HEK293T (cell line): ENCODE measurements around the gene TOB2.

Source experiments
- CTCF ChIA-PET: fragments of 350-600 bp; formaldehyde crosslinking; extraction: SDS; loops from one replicate; lab custom pipeline; 2021; ENCODE audit warnings: antibody characterized with exemption, inconsistent platforms; lab: Yijun Ruan, JAX
- POLR2A ChIA-PET: fragments of 350-600 bp; formaldehyde crosslinking; extraction: SDS; loops from one replicate; lab custom pipeline; 2020; ENCODE audit warnings: antibody characterized with exemption, inconsistent platforms; lab: Yijun Ruan, JAX
- DNase-seq: peaks from one replicate; pipeline ENCODE4 v3.0.0; 2012; ENCODE audit warnings: mixed read lengths; ENCODE audit errors: extremely low spot score
- ARNT ChIP-seq: fragments of 450-650 bp; IDR thresholded peaks from 2 replicates; pipeline ENCODE4 v1.6.1; 2017; ENCODE audit warnings: mild to moderate bottlenecking
- BHLHE40 ChIP-seq: fragments of 450-650 bp; IDR thresholded peaks from 2 replicates; pipeline ENCODE4 v1.6.1; 2016; ENCODE audit warnings: mild to moderate bottlenecking, moderate library complexity, borderline replicate concordance
- CTBP1 ChIP-seq: fragments of 450-650 bp; IDR thresholded peaks from 2 replicates; pipeline ENCODE4 v1.6.1; 2016; ENCODE audit warnings: borderline replicate concordance
- ELF4 ChIP-seq: fragments of 450-650 bp; IDR thresholded peaks from 2 replicates; pipeline ENCODE4 v1.6.1; 2017; ENCODE audit warnings: antibody characterized with exemption
- FOXA1 ChIP-seq: fragments of 450-650 bp; IDR thresholded peaks from 2 replicates; pipeline ENCODE4 v1.6.1; 2016; ENCODE audit warnings: mild to moderate bottlenecking
- FOXK2 ChIP-seq: fragments of 450-650 bp; IDR thresholded peaks from 2 replicates; pipeline ENCODE4 v1.6.1; 2016; ENCODE audit warnings: mild to moderate bottlenecking
- FOXM1 ChIP-seq: fragments of 450-650 bp; IDR thresholded peaks from 2 replicates; pipeline ENCODE4 v1.6.1; 2017; ENCODE audit warnings: mild to moderate bottlenecking, borderline replicate concordance
- HDGF ChIP-seq: fragments of 450-650 bp; IDR thresholded peaks from 2 replicates; pipeline ENCODE4 v1.6.1; 2017; ENCODE audit warnings: antibody characterized with exemption, borderline replicate concordance
- L3MBTL2 ChIP-seq: fragments of 450-650 bp; conservative IDR thresholded peaks from 2 replicates; pipeline ENCODE4 v1.6.1; 2016; ENCODE audit warnings: mild to moderate bottlenecking
- LEF1 ChIP-seq: fragments of 450-650 bp; IDR thresholded peaks from 2 replicates; pipeline ENCODE4 v1.6.1; 2017; ENCODE audit warnings: mild to moderate bottlenecking, borderline replicate concordance
- NFRKB ChIP-seq: fragments of 450-650 bp; IDR thresholded peaks from 2 replicates; pipeline ENCODE4 v1.6.1; 2016; ENCODE audit warnings: mild to moderate bottlenecking, moderate library complexity
- SP1 ChIP-seq: fragments of 450-650 bp; IDR thresholded peaks from 2 replicates; pipeline ENCODE4 v1.6.1; 2017
- SUZ12 ChIP-seq: fragments of 450-650 bp; IDR thresholded peaks from 2 replicates; pipeline ENCODE4 v1.6.1; 2016; ENCODE audit warnings: mild to moderate bottlenecking
- TARDBP ChIP-seq: fragments of 450-650 bp; IDR thresholded peaks from 2 replicates; pipeline ENCODE4 v1.6.1; 2016
- ZNF384 ChIP-seq: fragments of 450-650 bp; IDR thresholded peaks from 2 replicates; pipeline ENCODE4 v1.6.1; 2016
- TF ChIP-seq, protein P1 (sequence below): fragments of 450-650 bp; IDR thresholded peaks from 2 replicates; pipeline ENCODE4 v1.6.1; 2016

Gene TOB2

DNA sequence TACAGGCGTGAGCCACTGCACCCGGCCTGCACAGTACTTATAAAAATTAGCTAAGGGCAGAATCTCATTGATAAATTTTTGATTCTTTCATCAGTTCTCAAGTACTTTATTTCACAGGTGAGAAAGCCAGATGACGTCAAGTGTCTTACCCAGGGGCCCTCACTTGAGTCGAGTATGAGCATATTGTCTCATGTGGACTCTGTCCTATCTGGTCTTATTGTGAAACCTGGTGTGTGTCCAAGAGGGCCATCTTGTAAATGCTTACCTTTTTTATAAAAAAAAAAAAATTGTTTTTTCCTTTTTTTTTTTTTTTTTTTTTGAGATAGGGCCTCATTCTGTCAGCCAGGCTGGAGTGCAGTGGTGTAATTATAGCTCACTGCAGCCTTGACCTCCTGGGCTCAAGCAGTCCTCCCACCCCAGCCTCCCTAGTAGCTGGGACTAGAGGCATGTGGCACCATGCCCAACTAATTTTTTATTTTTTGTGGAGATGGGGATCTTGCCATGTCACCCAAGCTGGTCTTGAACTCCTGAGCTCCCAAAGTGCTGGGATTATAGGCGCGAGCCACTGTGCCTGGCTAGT is 28.4 kb upstream of the TOB2 start:
- no peak for DNase-seq
- ChIA-PET CTCF (no interaction called here), POLR2A (interaction anchor here (1.5 kb wide), 1 partner anchor 93 kb away, joined by 3 read pairs; the partner anchor contains the start of gene TEF)
- no peak for TF ChIP-seq LEF1
- no peak for TF ChIP-seq L3MBTL2
- TF ChIP-seq HDGF, result no peak
- TF ChIP-seq FOXM1, result no peak
- TF ChIP-seq, protein P1, sequence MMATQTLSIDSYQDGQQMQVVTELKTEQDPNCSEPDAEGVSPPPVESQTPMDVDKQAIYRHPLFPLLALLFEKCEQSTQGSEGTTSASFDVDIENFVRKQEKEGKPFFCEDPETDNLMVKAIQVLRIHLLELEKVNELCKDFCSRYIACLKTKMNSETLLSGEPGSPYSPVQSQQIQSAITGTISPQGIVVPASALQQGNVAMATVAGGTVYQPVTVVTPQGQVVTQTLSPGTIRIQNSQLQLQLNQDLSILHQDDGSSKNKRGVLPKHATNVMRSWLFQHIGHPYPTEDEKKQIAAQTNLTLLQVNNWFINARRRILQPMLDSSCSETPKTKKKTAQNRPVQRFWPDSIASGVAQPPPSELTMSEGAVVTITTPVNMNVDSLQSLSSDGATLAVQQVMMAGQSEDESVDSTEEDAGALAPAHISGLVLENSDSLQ, result no peak
- TF ChIP-seq BHLHE40, result no peak
- no peak for TF ChIP-seq SP1
- TF ChIP-seq TARDBP, result no peak
- TF ChIP-seq ZNF384, result no peak
- no peak for TF ChIP-seq ELF4
- no peak for TF ChIP-seq FOXA1
- no peak for TF ChIP-seq NFRKB
- TF ChIP-seq CTBP1, result no peak

DNA sequence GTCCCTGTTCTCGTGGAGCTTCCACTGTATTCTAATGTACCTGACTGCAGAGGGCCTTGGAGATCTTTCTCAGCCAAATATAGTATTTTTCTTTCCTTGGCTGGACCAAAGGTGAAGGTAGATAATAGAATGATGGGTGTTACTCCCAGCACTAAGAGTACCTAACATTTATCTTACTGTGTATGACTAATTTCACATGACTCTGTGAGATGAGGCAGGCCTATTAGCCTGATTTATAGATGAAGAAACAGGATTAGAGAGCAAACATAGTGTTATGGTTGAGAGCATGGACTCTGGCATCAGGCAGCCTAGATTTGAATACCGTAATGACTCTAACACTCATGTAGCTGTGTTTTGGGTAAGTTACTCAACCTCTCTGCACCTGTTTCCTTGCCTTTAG is 25.0 kb upstream of the TOB2 start:
- CTCF ChIA-PET, result no interaction called here
- TF ChIP-seq ARNT, result no peak
- no peak for TF ChIP-seq TARDBP
- TF ChIP-seq BHLHE40, result no peak
- TF ChIP-seq, protein P1, result no peak
- no peak for TF ChIP-seq SUZ12
- TF ChIP-seq FOXM1, result no peak
- no peak for TF ChIP-seq FOXA1
- TF ChIP-seq ZNF384, result no peak
- no peak for TF ChIP-seq SP1
- no peak for TF ChIP-seq L3MBTL2
- TF ChIP-seq LEF1, result no peak
- TF ChIP-seq ELF4, result no peak
- no peak for TF ChIP-seq HDGF
- no peak for TF ChIP-seq NFRKB
- no peak for TF ChIP-seq FOXK2
- no peak for TF ChIP-seq CTBP1
- DNase-seq, result no peak
- POLR2A ChIA-PET, result no interaction called here

DNA sequence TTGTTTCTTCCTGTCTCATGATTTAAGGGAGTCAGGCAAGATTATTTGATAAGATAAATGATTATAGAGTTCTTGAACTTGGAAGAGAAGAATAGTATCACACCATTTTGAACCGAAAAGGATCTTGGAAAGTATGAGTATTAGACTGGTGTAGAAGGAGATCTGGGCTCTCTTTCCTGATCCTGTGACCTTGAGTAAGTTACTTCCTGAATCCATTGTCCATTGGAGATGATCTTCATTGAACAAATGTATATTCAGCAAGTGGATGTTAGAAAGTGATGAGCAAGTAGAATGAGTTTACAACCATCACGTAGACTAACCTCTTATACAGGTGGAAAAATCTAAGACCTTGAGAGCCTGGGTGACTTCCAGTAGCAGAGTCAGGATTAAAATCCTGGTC is 24.3 kb upstream of the TOB2 start:
- ChIA-PET POLR2A (interaction anchor here (4.4 kb wide), 1 partner anchor 24 kb away, joined by 148 read pairs; the partner anchor contains the start of gene TOB2), CTCF (no interaction called here)
- TF ChIP-seq LEF1, result no peak
- no peak for TF ChIP-seq SP1
- no peak for TF ChIP-seq HDGF
- TF ChIP-seq CTBP1, result no peak
- TF ChIP-seq FOXM1, result no peak
- TF ChIP-seq SUZ12, result no peak
- no peak for TF ChIP-seq ELF4
- TF ChIP-seq TARDBP, result no peak
- no peak for TF ChIP-seq NFRKB
- TF ChIP-seq ARNT, result no peak
- no peak for TF ChIP-seq L3MBTL2
- no peak for TF ChIP-seq ZNF384
- TF ChIP-seq FOXK2, result no peak
- TF ChIP-seq BHLHE40, result no peak
- no peak for DNase-seq

DNA sequence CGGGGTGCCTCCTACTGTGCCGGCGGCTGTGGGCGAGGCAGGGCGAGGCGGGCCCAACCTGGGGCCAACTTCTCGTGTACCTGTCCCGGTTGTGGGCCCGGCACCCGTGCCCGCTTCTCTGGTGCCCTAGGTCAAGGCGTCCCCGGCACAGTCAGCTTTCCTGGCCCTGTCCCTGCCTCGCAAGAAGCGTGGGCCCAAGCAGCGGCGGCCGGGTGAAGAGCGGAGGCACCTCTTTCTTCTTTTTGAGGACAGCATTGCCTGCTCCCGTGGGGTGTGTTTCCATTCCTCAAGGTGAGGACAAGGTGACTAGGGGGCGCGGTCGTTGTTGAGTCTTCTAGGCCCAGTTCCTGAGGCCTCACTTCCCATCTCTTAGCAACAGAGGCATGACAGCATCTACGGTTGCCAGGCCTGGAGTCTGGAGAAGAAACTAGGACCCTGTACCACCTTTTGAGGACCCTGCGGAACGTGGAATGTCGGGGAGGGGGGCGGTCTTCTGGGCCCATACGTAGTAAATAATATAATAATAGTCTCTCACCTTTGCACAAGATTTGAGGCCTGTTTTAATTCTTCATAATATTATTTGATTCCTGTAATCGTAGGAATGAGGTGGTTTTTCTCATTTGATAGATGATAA is 22.7 kb upstream of the TOB2 start:
- TF ChIP-seq CTBP1 (no peak), NFRKB (peak; percentile 3; the same call in 1 of the 2 replicates)
- no peak for DNase-seq
- CTCF ChIA-PET, result interaction anchor here (1.2 to 1.3 kb wide), 2 partner anchors 8 to 65 kb away, joined by 3 read pairs; no protein-coding TSS in a partner anchor
- POLR2A ChIA-PET, result interaction anchor here (0.9 to 4.4 kb wide), 15 partner anchors 10 to 168 kb away, joined by 3 to 148 read pairs (median 4); partner anchors contain the start of genes PMM1, TEF, TOB2 and ZC3H7B

DNA sequence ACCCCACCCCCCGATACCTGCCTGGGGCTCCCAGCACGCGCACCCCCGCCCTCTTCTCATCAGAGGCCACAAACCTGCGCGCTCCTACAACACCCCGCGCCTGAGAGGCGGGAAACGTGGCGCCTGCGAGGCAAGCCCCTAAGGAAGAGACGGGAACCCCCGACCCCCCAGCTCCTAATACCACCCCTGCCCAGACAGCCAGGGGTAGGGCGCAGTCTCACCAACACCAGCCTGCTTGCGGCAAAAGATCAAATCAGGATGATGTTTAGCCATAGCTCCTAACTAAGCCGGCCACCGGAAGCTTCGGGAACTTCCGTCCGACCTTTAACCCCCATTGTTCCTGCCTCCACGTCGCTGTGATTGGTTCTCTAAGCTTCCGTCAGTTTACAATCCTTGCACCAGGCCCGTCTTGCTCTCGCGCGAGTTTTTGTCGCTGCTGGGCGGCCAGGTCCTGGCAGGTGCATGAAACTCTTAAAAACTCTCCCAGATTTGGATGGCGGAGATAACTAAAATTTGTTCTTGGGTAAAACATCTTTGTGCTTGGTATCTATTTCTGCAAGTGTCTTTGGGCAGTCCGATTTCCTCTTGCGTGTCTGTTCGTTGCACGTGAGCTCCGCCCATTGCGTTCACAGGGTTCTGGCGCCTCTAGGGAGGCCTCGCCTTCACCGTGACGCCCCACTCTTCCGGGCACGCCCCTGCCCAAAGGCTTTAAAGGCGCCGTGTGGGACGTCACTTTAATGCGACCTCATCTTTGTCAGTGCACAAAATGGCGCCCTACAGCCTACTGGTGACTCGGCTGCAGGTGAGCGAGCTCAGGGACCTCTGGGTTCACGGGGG is 22.0 kb upstream of the TOB2 start, which contains the start of the genes ACO2 and PHF5A:
ACO2 (plus strand) TSS at position 737 of the 837 bp plus-strand sequence; CDS start at position 767, 30 bp downstream.
PHF5A (minus strand) TSS at position 312 of the 837 bp plus-strand sequence; CDS start at position 273, 39 bp downstream.
- CTCF ChIA-PET, result interaction anchor here (0.7 to 1.3 kb wide), 3 partner anchors 9 to 64 kb away, joined by 3 read pairs; no protein-coding TSS in a partner anchor
- POLR2A ChIA-PET, result interaction anchor here (0.8 to 4.4 kb wide), 23 partner anchors 9 to 180 kb away, joined by 3 to 148 read pairs (median 4); partner anchors contain the start of genes CSDC2, PMM1, TEF and TOB2
- DNase-seq, result peak; percentile 94
- TF ChIP-seq SP1, result peak; percentile 58; the same call in 1 of the 2 replicates
- no peak for TF ChIP-seq LEF1
- TF ChIP-seq L3MBTL2, result peak; percentile 91
- TF ChIP-seq ZNF384, result no peak
- TF ChIP-seq FOXK2, result no peak
- no peak for TF ChIP-seq BHLHE40
- peak; percentile 86 for TF ChIP-seq ELF4
- TF ChIP-seq, protein P1, result peak; percentile 94
- no peak for TF ChIP-seq TARDBP
- TF ChIP-seq ARNT, result no peak
- no peak for TF ChIP-seq FOXM1
- peak; percentile 58; the same call in 1 of the 2 replicates for TF ChIP-seq NFRKB
- no peak for TF ChIP-seq CTBP1
